NOMO-1 treated with dmso at 0.1 percent for 144 hours (cell line): ENCODE results near the gene KRTAP4-7.
"Not testable (repeated sequence)": the region's sequence is repeated elsewhere in the genome, so short reads cannot be mapped to it uniquely, and the experiment has no call there.

ENCODE experiments used
- DNase-seq: peaks from one replicate; lab custom pipeline; 2025; ENCODE audit not compliant: unreplicated experiment; lab: John Stamatoyannopoulos, UW

KRTAP4-7 gene

GRCh38 chr17:41108728-41109386 is 24.9 kb downstream of the KRTAP4-7 start:
- not testable (repeated sequence) for DNase-seq

GRCh38 chr17:41111151-41111885 is 27.4 kb downstream of the KRTAP4-7 start:
- DNase-seq = no peak

DNA sequence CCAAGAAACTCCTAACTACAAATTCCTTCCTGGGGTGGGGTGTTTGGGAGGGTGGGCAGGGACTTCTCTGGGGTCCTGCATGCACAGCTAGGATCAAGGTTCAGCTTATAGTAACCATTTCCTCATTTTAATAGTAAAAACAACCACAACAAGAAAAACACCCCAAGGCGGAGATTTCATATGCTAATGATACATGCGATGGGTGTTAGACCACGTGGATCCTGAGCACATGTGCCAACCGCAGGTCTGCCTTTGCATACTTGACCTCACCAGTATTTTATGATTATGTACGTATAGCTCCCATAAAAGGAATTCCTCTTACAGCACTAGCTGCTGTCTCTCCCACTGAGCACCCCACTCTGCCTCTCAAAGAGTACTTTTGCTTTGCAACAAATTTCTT is 32.3 kb downstream of the KRTAP4-7 start:
- peak; percentile 56 for DNase-seq

DNA sequence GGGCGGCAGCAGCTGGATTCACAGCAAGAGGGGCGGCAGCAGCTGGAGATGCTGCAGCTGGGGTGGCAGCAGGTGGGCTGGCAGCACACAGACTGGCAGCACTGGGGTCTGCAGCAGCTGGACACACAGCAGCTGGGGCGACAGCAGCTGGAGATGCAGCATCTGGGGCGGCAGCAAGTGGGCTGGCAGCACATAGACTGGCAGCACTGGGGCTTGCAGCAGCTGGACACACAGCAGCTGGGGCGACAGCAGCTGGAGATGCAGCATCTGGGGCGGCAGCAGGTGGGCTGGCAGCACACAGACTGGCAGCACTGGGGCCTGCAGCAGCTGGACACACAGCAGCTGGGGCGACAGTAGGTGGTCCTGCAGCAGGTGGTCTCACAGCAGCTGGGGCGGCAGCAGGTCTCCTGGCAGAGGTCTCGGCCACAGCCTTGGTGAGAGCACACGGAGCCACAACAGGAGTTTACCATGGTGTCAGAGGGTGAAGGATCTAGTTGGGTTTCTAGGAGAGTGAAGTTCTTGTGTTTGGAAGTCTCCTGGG is 34.0 kb downstream of the KRTAP4-7 start, which contains the start of gene KRTAP4-11:
KRTAP4-11 (minus strand) TSS at position 528 of the 541 bp plus-strand sequence; CDS start at position 470, 58 bp downstream.
- not testable (repeated sequence) for DNase-seq

DNA sequence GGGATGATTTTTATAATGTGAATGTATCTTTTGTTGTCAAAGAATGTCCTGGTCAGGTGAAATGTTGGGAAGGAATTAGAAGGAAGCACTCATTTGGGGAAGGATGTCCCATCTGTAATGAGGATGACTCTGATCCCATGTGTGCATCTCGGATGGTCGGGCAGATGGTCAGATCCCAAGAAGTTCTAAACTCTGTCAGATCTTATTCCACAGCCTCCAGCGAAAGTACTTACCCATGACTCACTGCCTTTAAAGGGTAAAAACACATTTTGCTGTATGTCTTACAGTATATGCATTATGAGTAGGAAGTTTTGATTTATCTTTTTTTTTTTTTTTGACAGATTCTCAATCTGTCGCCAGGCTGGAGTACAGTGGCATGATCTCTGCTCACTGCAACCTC is 34.8 kb downstream of the KRTAP4-7 start:
- no peak for DNase-seq

- DNase-seq = not testable (repeated sequence)
These were observed 36.0 kb downstream of the KRTAP4-7 start for GRCh38 chr17:41119696-41120690.

DNA sequence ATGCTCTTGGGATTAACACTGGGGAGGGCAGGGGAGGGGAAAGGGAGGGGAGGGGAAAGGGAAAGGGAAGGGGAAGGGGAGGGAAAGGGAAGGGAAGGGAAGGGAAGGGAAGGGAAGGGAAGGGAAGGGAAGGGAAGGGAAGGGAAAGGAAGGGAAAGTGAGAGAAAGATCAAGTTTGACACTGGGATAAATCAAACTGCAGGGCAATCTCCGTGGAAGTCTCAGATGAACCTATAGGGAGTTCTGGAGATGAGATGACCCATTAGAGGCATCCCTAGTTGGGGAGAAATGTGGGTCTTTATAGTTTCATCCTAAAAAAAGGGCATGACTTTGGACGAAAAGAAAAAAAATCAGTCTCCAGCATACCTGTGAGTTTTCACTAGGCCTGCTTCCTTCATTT is 37.8 kb downstream of the KRTAP4-7 start:
- no peak for DNase-seq

GRCh38 chr17:41123292-41123990 is 39.5 kb downstream of the KRTAP4-7 start:
- not testable (repeated sequence) for DNase-seq

GRCh38 chr17:41123991-41124371 is 40.0 kb downstream of the KRTAP4-7 start, which contains the start of gene KRTAP4-12:
Gene KRTAP4-12, minus strand, starts transcription at chr17:41124182. Its CDS starts 60 bp downstream, at chr17:41124122.
- not testable (repeated sequence) for DNase-seq

GRCh38 chr17:41125064-41125463 is 41.1 kb downstream of the KRTAP4-7 start:
- no peak for DNase-seq

DNA sequence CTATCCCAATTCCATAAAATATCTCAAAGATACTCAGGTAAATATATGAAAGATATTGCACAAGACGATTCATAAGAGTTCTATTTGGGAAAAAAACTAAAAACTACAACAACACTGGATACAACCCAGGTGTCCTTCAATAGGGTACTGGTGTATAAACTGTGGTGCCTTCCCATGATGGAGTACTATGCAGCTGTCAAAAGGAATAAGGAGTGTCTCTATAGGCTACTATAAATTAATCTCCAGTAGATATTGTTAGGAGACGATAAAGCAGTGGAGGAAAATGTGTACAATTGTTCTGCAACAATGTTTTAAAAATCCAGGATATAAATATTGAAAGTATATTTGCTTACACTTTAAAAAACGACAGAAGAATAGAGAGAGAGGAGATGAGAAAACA is 42.5 kb downstream of the KRTAP4-7 start:
- no peak for DNase-seq

- DNase-seq = no peak
These were observed 43.4 kb downstream of the KRTAP4-7 start for GRCh38 chr17:41127371-41127770.

- no peak for DNase-seq
These were observed 48.0 kb downstream of the KRTAP4-7 start for GRCh38 chr17:41131979-41132378.

GRCh38 chr17:41133880-41134735 is 50.2 kb downstream of the KRTAP4-7 start:
- DNase-seq = no peak
